DMS114 treated with DMSO at 0.1 percent for 48 hours (cell line): ENCODE data around the gene AFAP1.

Source experiments
- DNase-seq: peaks from one replicate; lab custom pipeline; 2025; ENCODE audit not compliant: unreplicated experiment; lab: John Stamatoyannopoulos, UW

The AFAP1 gene

DNA sequence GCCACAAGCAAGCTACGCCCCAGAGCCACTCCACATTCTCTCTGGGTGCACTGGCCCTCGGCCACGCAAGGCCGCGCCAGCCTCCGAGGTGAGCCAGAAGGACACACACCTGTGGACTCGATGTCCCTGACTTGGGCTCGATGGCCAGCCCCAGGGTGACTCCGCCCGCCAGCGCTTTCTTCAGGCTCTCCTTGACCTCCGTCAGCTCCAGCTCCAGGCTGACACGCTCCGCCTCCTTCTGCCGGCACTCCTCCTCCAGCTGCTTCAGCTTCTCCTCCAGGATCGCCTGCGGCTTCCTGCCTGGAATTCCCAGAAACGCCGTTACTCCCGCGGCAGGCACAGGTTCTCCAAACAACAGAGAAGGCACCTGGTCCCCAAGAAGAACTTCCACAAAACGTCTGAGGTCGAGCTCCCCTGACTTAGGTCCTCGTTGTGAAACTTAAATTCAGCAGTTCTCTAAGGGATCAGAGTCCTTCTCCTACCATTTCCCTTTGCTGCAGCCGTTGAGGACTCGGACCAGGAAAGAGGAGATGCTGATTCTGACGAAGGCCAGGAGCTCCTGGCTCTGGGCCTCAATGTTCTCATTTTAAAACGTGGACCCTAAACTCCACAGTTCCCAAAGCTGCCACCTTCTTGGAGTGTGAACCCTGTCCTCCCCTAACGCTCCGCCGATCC lies 166.8 kb downstream of the AFAP1 start:
- no peak for DNase-seq

DNA sequence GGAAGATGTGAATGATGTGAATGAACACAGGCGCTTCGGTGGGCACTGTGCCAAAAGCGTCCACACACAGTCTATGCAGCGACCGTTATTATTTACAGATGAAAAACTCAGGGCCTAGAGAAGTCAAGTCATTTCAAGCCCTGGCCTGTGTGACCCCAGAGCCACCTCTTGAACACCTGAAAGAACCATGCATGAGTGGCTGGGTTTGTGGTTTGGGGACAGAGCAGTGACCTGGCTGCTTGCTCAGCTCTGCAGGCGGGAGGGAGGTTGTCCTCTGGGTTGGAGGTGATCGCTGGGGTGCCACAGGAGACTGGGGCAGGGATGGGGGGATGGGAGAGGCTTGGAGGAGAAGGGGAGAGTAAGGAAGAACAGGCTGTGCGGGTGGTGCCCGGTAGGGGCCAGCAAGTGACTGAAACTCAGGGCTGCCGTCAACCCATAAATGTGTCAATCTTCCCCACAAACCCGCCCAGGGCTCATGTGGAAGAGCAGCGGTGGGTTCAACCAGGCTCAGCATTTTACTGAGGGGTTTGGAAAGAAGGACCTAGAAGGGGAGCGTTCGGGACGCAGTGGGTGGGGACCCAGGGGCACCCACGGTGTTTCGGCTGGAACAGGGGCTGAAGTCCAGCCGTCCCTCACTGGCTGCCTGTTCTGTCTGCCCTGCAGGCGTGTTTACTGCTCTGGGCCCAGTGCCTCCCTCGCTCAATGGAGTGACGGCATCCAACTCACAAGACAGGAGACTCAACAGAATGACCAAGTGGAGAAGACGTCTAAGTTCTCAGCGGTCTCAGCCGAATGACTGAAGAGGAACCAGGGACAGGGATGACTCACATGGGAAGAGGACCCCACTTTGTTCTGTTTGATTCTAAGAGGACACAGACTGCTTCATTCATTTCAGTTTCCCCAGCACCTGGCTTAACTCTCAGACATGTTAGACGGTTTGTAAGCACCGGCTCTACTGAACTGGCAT lies 167.8 kb downstream of the AFAP1 start:
- DNase-seq, result no peak

DNA sequence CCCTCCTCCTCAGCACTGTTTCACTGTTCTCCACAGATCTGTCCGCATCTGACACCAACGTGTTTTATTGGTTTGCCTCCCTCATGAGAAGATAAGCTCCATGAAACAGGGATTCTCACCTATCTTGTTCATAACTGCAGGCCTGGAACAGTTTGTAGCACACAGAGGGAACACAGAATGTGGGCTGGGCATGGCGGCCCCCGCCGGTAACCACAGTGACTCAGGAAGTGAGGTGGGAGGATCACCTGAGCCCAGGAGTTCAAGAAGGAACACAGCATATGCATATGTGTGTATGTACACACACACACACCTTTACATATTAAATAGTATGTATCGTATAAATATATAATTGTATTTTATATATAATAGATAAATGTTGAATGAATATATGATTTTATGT lies 168.6 kb downstream of the AFAP1 start:
- DNase-seq, result no peak

DNA sequence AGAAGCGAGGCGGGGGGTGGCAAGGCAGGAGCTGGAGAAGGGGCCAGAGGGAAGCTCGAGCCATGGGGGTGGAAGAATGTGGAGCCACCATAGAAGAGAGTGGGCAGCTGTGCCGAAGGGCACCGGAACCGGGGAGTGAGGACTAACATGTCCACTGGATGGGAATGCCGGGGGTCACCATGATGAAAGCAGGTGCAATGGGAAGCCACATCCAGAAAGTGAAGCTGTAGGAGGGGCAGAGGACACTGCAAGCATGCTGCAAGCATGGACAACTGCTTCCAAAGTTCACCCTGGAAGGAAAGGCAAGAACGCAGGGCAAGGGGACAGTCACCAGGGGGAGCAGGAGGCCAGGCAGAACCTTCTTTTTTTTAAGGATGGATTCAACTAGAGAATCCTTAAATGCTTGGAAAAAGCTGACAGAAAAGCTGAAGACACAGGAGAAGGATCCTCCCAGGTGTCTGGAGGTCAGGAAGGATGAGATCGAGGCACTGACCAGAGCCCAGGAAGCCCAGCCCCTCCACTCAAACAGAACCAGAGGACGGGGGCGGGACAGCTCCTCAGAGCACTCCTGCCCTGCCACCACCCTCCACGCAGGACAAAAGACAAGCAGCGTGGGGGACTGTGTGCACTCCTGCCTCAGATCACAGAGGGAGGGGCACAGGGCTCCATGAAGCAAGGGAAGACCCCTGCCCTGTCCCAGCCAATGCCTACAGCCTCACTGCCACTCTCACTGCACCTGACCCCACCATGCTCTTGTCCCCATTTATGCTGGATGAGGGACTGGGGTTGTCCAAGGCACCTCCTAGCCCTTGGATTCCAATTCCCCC lies 169.2 kb downstream of the AFAP1 start:
- peak; percentile 1 for DNase-seq

DNA sequence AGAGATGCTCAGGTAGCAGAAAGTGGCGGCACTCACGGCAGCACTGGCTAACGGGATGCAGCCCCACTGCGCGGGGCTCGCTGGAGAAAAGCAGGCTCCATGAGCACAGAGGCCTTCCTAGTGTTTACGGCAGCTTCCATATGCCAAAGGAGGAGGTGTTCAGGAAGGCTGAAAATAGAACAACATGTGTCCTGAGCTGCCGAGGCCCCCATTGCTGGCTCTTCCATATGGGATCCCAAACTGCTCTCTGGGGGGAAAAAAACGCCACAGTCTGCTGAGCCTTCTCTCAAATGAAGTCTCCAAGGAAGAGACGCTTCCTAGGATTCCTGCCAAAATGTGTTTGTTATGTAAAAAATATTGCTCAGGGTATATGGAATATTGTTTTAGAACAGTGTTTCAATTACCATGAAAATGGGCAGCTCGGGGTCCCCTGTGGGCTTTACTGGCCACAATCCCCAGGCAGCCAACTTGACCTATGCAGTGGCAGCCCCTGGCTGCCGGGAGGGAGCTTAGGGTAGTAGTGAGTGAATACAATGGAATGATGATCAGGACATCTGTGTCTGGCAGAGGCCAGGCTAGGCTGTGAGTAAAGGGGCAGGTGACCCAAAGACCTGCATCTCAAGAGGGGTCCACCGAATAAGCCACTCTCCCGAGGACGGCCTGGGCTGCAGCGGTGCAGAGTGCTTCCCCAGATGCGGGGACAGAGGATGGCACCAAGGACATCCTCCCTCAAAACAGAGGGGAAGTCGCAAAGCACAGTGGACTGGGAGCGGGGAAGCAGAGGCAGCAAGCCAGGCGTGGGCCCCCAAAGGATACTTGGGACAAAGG lies 170.1 kb downstream of the AFAP1 start:
- no peak for DNase-seq

DNA sequence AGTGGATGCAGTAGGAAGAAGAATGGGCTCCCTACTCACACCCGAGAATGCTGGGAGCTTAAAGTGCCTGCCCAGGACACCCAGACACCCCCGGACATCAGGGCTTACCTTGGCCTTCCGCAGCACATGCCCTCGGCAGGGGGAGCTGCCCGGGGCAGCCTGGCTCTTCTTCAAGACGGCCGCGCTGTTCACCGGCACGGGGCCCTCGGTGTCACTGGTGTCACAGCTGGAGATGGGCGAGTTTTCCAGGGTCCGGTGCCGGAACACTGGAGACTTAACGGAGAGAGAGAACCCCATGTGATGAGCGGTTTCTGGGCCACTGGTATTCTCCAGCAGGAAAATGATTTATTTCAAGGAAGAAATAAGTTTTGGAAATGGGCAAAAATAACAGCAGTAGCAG lies 170.9 kb downstream of the AFAP1 start:
- DNase-seq, result no peak

DNA sequence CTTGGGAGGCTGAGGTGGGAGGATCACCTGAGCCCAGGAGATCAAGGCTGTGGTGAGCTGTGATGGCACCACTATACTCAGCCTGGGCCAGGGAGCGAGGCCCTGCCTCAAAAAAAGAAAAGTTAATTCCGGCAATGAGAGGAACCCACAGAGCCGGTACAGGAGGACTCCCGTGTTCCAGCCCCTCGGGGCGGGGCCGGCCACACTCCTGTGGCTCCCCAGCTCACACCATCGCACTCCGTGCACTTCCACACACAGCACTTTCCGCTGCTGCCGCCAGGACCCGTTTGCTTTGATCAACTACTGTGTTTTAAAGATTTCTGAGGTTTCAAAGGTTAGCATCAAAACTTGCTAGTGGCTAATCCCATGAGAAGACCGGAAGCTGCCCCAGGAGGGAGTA lies 171.7 kb downstream of the AFAP1 start:
- no peak for DNase-seq

DNA sequence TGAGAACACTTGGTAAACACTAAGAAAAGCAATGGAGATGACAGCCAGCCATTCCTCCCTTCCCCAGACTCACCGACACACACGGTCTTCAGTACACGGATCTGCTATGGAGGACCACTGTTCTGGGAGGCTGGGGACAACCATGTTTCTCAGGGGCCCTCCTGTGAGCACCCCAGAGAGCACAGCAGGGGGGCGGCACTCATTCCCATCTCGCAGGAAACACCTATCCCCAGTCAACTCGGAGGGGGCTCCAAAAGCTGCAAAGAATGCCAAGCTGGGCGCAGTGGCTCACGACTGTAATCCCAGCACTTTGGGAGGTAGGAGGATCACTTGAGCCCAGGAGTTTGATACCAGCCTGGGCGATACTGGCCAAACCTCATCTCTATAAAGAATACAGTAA lies 172.1 kb downstream of the AFAP1 start:
- no peak for DNase-seq

DNA sequence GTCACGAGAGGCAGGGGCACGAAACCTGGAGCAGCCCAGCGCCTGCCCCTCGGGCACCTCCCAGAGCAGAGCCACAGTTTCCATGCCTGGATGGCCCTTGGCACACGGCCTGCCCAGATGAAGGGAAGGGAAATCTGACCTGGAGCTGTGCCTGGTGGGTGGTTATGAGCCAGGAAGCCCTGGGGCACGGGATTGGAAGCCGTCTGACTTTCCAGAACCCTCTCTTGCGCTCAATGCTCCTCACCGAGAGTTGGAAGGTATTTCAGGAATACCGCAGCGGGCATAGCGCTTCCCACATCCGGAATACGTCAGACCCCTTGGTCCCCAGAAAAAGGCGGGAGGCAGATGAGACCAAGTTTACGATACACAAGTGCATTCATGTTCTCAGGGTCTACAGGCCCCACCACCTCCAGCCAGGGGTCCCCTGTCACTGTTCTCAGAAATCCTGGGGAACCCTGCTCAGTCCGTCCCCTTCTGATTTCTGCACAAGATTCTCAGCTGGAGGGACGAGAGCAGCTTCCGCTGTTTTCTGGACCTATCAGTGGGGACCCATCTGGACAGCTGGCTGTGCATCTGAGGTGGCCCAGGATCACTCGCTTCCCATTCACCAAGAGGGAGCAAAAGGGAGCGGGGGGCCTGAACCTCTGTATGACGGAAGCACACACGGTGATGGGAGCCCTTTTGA lies 172.9 kb downstream of the AFAP1 start:
- no peak for DNase-seq

DNA sequence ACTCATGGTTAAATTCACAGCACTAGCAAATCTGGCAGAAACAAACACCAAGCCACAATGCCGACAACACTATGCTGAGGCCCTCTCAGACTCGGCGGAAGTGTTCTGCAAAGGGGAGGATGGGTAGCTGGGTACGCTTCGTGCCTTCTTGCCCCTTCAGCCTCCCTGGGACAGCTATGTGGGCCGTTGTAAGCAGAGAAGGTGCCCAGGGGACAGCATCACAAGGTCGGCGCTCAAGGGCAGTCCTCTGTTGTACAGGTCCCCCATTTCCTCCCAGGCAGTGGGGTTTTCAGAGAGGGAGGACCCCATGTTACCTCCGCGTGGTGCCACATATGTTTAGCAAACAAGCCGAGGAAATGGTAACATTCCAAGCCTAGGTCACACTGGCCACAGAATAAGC lies 173.6 kb downstream of the AFAP1 start:
- DNase-seq, result no peak

DNA sequence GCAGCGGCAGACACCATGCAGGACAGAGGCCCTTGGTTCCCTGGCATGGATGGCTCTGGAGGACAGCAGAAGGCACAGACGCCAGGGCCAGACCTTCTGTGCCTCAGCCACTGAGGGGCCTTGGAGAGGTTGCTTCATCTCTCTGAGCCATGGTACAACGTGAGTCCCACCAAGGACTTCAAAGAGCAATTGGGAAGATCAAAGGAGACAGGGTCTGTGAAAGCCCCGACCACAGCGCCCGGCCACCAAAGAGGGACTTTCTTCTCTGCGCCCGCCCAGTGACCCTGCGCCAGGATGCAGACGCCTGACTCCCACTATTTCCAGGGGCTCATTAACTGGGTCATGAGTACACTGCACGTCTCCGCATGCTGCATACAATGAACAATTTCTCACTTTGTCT lies 174.0 kb downstream of the AFAP1 start:
- DNase-seq, result no peak

DNA sequence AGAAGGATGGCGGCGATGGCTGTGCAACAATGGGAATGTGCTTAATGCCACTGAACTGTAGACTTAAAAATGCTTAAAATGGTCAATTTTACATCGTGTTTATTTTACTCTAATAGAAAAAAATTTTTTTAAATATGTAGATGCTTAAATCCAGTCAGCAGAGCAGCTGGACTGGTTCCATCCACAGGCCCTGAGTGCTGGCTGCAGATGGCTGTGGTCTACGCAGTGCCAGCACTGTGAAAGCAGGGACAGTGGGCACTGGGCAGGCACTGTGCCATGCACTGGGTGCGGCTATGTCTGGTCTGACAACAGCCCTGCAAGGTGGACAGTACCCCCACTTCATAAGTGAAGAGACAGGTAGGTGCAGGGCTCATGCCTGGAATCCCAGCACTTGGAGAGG lies 175.2 kb downstream of the AFAP1 start:
- no peak for DNase-seq

DNA sequence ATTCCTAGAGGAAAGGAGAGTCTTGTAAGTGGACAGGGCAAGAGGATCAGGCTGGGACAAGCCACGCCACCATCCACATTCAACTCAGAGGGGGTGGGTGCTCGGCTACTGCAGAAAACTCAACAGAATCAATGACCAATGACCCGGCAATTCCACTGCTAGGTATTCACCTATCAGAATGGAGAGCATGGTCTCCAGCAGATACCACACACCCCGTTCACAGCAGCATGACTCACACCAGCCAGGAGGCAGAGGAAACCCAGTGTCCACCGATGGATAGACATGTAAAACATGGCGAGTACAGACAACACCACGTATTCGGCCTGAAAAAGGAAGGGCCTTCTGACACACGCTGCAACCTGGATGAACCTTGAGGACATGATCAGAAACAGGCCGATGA lies 175.9 kb downstream of the AFAP1 start:
- DNase-seq, result no peak

DNA sequence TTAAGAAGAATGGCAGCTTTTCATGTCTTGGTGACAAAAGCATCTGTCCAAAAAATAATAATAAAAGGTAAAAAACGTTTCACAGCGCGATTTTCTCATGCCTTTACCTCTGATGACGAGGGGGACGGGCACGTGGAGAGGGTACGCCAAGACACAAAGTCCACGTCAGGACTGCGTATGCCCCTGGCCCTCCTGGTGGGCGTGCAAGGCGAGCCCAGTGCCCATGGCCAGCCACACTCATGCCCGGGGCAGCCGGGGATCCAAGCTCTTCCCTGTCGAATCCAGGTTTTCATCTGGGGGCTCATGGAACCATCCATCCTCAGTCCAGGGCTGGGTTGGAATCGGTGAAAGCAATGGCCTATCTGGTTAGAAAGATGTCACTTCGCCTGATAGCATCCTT lies 176.6 kb downstream of the AFAP1 start:
- no peak for DNase-seq

DNA sequence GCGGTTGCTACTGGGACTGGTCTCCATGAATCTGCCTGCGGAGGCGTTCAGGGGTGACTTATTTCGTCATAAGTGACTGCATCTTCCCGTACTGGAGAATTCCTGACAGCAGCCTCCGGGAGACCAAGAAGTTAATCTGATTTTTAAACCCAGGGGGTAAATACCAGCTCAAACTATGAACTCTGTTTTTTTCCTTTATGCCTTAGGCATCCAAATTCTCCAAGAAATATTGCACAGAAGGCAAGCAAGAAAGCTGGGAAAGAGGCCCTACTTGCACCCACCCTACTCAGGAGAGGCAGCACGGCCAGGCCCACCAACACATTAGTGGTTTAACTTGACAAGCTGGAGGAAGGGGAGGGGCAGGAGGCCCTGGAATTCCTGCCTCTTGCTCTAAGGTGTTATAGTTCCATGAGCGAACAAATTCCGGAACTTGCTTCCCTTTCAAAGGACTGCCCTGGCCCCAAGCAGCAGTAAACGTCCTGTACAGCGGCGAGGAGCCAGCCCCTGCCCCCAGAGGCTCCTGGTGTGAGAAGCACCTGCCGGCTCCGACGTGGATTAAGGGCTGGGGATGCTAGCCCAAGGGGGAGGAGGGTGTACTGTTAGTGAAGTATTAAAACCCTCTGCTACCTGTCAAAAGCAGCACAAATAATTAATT lies 177.2 kb downstream of the AFAP1 start:
- DNase-seq, result no peak

DNA sequence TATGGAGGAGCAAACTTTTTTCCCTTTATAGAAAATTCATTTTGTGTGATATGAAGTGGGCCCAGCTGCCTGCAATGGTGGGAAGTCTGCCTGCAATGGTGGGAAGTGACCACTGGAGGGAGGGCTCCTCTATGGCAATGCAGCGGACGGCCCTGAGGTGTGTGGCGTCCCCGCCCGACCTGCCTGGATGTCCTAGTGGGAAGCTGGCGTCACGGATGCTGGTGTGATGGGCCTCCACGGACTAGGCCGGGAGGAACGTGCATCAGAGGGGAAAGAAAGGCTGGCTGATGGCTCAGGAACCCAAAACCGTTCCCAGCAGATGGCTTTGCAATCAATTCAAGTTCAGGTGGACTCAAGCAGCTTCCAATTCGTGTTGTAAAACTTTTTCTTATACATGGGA lies 177.9 kb downstream of the AFAP1 start:
- peak; percentile 38 for DNase-seq

DNA sequence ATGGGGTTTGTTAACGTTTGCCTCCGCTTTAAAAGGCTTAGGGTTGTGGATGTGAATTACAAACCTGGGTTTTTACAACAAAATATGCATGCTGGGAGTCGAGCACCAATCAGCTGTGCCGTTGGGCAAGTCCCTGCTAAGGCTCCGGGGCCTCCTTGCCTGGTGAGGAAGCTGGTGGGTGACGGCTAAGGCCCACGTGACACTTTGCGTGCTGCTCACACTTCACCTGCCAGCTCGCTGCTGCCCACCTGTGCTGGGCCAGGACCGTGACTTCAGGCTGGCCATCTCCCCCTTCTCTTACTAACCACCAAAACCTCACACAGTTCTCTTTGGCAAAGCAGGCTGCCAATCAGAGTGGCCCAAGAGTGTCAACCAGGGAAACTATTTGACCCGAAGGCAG lies 178.3 kb downstream of the AFAP1 start:
- DNase-seq, result no peak

DNA sequence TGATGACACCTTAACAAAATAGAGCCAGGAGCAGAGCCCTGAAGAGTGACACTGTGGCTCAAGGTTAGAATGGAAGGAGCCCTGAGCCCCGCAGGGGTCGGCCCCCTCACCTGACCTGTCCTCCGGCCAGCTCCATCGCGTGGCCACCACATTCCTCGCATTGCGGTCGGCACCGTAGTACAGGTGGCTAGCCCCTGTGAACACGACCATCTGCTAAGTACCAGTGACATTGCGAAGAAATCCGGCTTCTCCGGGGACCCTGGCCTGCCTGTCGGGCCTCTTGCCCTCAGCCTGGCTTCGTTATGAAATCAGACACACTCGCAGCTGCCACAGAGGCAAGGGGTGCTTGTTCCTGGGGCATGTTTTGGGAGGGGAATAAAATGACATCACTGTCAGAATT lies 179.0 kb downstream of the AFAP1 start:
- no peak for DNase-seq

DNA sequence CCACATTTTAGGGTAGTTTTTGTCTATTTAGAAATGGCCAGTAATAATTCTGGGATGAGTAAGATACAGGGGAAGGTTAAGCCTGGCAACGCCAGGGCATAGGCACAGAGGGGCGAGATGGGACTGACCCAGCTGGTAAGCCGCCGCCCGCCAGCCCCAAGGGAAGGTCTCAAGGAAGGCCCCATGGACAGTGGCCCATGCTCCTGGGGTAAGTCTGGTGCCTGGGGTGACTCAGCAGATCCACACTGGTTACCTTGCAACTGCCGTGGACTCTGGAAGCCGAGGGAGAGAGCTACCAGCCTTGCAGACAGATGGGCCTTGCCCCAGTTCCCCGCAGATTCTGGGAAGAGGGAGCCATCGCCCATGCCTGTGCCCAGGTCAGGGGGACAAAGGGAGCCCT lies 179.4 kb downstream of the AFAP1 start:
- no peak for DNase-seq

DNA sequence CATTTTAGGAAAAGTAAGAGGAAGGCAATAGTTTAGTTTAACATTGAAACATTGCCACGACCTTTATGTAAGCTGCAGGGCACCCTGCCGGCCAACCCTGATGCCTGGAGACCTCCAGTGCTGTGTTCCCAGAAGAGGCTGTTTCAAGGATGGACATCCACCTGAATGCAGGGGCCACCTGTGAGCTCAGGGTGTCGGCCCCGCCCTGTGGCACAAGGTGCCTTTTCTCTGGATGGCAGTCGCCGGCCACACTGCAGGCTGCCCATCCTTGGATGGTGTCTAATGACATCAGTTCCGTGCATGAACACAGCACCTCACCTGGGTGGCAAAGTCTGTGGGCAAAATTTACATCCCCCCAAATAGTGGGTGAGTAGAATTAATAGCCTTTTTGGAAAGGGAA lies 180.0 kb downstream of the AFAP1 start:
- DNase-seq, result no peak
